SIG-M5 treated with dmso at 0.1 percent for 504 hours (cell line): Measurements from ENCODE around the gene HOXA10.
A peak's percentile ranks its signal among the peaks of the same experiment; 100 is the strongest.

Experiments
- DNase-seq: peaks from one replicate; lab custom pipeline; 2025; ENCODE audit not compliant: unreplicated experiment; lab: John Stamatoyannopoulos, UW

HOXA10 gene

DNA sequence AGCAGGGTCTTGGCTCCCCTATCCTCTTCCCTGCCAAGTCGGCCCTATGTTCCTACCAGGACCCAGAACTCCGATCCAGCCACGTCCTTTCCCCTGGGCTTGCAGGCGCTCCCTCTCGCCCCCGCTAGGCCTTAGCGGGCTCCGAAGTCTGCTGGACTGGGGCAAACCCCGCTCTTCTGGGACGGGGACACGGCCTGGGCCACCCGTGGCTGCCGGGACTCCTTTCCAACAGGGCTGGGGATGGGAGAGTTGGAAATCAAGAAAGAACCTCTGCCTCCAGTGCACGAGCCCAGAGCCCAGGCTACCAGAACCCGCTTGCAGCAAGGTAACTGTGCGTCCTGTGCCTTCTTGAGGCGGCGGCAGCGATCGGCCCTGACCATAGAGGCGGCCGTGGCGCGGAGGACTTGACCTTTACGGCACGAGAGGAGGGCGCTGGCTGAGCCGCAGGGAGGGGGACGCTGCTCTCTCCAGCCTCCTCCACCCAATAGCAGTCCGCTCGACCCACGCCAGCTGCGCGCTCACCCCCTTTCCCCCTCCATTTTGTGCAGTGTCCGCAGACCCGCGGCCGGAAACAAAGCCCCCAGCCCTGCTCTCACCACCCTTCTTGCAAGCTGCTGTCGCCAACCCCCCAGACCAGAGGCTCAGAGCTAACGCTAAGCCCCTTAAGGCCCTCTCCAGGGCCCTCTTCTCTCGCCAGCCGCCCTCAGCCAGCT lies 17.9 kb upstream of the HOXA10 start:
- DNase-seq, result no peak

DNA sequence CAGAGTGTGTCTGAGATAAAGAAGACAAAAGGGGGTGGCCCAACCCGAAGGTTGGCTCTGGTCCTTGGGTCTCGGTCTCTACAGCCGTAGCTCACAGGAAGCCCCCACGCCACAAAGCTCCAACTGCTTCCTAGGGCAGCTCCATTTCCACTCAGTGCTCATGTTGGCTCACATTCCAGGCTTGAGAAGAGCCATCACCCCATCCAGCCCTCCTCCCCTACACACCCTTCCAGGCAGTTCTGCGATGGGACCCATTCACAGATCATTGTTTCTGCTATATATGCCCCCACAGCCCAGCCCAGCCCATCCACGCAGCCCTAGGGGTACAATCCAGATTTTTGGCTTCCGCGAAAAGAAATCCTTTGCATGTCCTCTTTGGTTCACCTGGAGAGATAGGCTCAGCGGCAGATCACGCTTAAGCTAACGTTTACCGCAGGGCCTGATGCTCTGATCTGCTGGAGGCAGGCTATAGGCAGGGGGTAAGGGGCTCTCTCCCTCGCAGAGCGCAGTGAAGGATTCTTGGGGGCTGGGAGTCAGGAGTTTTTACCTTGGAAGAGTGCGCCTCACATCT lies 17.1 kb upstream of the HOXA10 start:
- no peak for DNase-seq

DNA sequence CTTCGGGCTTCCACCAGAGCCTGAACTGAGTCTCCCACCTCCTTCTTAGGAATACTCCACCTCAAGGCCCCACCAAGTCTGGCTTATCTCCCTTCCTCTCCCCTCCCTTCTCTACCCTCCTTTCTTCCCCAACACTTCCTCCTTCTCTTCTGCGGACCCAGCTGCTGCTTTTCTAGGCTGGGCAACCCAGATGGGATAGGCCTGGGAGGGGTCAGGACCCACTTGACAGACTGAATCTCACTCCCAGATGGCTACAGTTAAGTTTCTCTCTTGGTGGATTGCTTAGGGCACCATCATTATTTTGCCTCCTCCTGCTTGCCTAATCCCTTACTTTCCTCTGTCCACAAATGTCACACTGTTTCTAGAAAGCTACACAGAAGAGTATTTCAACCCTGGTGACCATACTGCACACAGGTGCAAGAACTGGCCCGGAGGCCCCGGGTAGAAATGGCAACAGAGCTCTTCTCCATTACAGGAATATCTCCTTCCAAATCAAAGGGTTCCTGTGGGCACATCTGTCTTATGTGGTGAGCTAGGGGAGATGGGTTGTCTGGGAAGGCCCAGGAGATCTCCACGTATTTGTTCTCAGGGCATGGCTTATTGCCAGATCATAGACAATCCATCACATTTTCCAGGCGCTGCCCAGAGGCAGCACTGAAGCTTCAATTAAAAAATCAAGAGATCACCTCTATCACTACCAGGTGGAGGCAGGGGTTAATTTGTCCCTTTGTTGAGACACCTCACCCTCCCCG lies 16.1 kb upstream of the HOXA10 start:
- no peak for DNase-seq

DNA sequence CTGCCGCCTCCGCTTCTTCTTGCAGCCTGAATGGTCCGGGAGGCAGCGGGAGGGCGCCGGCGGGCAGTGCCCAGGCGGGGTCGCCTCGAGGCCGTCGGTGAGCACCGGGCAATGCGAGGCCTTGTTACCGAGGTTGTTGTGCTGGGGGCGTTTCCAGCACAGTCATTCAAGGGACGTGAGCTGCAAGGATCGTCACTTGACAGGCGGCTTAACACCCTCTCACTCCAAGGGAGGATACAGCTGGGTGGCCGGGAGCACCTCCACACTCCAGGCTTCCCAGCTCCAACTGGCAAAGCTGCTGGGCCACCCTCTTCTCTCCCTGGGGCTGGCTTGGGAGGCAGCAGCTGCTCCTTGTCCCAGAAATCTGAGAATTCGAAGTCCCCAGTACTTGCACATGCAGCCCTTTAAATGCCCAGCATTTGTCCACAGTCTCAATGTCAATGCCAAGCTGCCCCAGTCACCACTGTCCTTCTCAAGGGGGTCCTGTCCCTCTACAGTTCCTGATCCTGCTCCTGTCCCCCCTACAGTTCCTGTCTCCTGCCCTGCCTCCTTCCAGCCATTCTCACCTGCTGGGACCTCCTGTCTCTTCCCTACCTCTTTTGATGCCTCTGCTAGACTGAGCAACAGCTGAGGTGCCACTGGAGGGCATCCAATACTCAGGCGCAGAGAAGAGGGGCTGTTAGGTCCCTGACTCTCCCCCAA lies 15.3 kb upstream of the HOXA10 start:
- DNase-seq, result no peak

DNA sequence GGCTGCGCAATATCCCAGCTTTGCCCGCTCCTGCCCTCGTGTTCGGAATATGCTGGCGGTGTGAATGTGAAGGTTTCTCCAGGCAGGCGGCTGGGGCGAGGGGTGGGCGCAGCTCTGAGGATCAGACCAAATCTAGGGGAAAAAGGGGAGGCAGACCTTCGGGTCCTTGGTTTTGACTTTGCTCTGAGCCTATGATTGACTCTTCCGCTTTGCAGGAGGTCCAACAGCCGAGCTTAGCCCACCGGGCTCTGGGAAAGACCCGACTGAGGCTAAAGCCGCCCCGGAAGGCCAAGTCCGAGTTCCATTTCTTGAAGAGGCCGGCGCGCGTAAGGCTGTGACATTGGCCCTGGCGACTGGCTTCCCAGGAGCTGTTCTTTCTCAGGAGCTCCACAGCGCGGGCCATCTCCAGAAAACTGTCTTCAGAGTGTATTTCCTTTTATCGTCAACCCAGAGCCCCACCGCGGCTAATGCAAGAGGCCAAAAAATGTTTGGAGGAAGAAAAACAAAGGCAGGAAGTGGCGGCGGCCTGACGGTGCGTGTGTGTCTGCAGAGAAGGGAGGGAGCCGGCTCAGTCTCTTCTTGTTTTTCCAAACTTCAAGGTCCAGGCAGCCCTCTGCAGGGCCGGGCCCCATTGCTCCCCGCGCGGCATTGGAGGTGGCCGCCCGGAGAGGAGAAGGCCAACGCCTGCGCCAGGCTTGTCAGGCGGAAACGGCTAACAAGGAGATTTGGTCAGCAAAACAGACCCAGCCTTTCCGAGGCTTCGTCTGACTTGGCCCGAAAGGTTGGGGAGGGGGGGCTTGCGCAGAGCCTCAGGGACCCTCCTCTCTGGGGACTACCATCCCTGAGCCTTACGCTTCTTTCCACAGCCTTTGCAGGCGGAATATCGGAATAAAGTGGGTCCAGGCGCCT lies 14.5 kb upstream of the HOXA10 start:
- peak; percentile 47 for DNase-seq

DNA sequence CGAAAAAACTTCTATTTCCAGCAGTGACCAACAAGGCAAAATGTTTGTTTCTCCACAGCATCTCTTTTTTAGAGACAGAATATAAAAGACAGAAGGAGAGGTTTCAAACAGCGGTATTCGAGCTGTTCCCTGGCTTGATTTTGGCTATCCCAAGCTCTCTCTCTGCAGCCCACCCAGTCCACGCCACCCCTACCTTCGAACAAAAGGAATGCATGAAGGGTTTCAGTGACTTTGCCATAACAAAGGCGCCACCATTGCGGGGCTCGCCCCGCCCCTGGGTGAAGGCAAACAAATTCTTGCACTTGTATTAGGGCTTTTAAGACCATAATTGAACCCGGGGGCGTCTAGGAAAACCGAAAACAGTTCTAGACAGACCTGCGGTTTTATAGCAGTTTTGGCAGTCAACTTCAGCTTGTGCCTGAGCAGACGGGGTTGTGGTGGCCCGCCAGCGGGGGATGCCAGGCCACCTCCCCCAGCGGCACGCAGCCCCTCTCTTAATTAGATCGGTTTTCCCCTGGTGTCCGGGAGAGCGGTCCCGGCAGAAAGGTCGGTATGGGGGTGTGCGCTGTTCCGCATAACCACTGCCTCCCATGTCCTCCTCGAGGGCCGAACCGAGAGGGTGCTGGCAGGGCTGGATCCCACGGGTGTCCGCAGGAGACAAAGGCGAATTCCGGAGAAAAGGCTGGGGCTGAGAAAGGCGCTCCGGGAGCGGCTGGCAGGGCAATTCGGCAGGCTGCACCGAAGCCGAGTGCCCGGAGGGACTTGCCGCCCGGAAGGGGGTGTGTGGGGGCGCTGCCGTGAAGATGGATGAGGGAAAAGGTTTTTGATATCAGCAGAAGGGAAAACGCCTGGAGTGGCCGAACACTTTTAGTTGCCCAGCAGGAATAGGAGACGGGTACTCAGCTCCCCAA lies 13.6 kb upstream of the HOXA10 start:
- DNase-seq, result no peak

DNA sequence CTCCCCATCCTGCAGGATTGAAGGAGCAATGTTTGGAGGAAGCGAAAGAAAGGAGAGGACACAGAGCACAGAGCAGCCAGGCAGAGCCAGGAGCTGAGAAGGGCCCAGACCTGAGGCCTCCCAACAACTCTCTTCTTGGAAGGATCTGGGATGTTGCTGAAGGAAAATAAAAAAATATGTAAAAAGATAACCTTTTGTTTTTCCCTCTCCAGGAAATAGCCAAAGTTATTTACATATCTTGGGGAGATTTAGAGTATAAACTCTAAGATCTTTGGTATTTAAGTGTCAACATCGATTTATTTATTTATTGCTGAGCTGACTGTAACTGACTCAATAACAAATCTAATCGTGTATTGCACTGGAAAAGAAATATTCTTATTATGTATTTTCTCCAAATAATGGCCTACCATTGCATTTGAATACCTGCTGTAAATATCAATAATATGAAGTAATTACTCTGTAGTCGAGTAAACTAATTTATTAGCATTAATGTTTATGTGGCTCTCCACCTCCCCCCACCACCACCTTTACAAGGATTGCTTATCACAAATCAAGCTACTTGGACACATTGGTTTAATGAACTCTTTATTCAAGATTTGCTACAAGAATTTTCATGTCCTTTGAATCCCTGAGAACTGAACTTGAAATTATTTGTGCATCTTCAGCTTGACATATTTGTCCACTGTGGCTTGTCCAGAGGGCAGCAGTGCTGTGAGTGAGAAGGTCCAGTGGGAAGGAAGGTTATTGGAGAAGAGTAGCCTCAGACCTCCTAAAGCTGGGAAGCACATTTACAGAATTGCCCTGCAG lies 12.8 kb upstream of the HOXA10 start:
- no peak for DNase-seq

DNA sequence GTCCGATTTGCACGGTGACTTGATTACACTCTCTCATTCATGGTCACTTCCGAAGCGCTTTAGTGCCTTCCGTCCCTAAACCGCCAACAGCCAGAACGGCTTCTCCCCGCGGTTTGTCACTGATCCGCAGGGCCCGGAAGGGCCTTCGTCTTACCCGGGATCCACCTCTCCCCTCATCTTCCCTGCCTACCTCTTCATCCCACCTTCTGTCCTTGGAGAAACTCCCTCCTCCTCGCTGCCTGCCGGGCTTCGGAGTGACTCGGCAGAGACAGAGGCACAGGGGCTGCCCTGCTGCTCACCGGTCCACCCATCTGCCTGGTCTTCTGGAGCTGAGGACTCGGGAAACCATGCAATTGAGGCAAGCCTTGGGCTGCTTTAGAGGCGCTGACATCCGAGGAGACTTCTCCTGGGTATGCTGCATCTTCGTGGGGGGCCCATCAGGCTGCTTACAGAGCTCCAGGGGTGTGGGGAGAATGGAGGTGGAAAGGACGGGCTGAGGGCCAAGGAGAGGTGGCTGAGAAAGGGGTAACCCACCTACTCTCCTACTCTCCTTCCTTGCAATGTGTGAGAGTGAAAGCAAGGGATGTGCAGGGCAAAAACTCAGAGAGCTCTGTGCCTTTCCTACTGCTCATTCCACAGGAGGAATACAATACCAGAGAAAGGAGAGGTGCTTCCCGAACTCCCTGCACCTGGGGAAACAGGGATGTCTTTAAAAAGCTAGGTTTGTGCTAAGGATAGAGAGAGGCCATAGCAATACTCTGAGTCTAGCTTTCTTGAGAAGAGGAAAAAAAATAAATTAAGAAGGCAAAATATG lies 11.9 kb upstream of the HOXA10 start:
- DNase-seq, result no peak

DNA sequence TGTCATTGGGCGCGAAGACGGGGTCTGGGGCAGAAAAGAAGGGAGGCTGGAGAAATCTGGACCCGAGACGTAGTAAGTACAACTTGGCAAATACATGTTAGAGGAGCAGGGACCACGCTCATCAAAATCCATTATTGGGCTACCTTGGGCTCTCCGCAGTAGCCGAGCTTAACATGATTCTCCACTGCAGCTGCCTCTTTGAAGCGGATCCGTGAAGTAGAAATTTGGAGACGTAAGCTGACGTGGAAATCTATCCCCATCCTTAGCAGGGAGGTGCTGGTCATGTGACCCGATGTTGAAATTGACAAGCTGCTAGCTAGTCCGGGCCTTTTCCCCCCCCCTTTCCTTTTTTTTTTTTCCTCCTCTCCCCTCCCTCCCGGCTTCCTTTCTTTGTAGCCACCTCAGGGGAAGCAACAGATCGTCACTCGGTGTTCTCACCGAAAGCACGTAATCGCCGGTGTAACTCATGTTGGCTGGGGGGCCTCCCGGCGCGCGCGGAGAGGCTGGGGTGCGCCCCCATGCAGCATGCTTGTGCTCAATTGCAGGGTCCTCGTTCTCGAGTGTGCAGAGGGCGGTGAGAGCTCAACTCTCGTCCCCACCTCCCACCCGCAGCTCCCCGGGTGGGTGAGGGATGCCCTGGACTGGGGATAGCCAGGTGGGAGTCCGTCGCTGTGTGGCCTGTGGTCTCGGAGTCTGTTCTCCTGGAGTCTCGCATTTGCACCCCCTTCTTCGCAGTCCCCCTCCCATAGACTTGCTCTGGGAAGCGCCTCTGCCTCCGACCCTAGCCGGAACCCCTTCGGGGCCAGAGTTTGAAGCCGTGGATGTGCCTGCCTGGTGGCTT lies 11.1 kb upstream of the HOXA10 start, which contains the start of gene HOXA11:
TSS of gene HOXA11 (minus strand) at position 220 of the 841 bp plus-strand sequence. CDS start at position 132, 88 bp downstream.
- DNase-seq, result peak; percentile 57

DNA sequence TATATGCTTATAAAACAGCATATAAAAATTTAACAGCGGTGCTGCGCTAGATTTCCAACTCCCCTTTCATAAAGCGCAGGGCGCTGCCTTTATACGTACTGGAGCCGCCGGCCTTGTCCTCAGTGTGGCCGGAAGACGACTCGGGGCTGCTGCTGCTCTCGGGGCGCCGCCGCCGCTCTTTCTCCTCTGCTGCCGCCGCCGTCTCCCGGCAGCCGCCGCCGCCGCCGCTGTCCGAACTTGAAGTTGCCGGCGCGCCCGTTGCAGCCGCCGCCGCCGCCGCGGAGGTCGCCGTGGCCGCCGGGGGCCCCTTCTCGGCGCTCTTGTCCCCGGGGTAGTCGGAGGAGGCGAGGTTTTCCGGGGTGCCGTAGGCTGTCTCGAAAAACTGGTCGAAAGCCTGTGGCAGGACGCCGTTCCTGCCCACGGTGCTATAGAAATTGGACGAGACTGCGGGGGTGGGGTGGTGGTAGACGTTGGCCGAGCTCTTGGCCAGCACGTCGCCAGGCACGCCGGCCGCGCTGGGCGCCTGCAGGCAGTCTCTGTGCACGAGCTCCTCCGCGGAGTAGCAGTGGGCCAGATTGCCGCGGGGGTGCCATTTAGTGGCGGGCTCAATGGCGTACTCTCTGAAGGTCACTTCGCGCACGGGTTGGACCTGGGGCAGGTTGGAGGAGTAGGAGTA lies 10.4 kb upstream of the HOXA10 start:
- DNase-seq, result peak; percentile 35

DNA sequence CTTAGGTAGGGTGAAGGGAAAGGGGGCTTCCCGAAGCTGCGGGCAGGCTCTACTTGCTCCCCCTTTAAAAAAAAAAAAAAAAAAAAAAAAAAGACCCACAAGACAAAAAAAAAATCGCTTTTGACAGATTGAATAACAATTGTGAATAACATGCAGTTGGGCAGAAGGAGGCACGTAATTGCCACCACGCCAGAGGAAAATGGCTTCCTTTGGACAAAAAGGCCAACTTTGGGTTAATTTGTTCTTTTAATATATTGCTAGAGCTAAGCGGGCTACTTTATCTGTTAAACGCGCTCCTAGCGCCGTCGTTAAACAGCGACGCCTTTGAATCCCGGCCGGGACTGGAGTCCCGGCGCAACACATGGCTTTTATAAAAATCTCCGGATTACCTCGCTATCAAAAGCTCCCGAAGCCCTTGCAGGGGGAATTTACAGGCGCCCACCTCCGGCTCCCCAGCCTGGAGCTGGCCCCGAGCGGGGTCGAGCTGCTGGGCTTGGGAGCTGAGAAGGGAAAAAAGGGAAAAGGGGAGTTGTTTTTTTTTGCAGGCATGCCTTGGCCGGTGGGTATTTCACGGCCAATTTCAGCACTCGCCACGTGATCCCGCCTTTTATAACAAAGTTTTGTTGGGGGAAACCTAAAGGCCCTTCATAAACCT lies 9.7 kb upstream of the HOXA10 start:
- no peak for DNase-seq

DNA sequence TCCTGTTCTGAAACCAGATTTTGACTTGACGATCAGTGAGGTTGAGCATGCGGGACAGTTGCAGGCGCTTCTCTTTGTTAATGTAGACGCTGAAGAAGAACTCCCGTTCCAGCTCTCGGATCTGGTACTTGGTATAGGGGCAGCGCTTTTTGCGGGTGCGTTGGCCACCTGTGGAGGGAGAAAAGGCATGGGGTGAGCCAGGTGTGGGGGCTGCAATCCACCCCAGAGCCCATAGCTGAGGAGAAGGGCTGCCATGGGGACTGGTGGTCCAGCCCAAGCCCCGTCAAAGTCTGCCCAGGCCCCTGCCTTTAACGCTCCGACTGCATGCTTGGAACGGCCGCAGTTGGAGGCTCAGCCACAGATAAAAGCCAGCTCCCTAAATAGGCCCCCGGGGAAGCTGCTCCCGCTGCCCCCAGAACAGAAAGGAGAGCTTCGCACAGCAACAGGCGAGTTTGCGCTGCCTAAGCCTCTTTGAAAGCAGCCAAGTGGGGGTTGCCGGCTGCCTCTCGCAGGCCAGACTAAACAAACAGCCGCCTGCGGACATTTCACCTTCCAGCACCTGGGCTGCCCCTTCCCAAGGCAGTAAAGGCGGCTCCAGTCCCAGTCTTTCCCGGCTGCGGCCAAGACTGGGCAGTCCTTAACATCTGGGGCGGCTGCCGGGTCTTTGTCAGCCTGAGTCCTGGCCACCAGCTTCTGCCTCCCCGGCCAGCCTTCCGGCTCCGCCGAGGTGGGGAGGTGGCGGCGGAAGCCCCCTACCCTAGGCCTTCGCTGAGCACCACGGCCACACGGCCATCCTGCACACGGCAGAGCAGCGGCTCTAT lies 9.0 kb upstream of the HOXA10 start:
- no peak for DNase-seq

DNA sequence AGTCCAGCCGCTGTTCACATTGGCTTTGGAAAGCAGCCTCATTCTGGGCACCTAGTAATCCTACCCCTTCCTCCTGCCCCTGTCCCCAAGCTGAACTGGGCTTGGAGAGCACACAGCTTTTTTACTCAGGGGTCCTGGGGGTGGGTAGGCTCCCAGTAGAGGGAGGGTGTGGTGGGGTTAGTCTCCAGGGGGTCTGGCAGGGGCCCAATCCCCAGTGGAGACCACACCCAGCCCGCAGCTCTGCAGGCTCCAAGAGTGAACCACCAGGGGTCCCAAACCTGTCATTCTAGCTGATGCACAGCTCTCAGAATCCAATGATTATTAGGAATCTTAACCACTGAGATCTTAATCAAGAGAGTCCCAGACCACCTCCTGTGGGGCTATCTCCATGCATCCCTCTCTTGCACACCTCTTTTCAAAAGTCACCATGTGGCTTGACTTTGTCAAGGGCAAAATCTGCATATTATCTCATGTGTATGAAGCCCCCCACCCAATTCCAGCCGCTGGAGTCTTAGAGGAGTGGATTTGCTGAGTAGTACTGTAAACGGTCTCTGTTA lies 8.2 kb upstream of the HOXA10 start:
- DNase-seq, result no peak

DNA sequence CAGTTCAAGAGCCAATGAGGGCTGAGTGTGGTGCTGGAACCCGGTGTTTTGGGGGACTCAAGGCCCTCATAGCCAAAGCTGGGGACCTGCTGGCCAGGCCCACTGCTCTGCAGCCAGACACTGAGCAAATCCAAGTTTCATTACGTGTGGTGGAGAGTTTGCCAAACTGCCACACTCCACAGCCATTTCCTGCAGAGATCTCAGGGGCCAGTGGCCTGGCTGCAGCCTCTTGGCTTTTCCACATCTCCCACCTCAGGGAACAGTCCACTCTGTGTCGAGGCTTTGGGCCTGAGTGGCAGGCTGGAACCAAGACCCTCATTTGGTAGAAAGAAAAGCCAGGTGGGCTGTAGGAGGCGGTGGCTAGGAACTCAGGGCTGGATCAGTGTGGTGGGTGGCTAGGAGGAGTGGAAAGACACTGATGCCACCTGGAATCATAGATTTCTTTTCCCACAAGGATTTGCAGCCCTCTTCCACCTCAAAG lies 7.7 kb upstream of the HOXA10 start:
- no peak for DNase-seq
